GM19468 (cell line): ENCODE data around the gene ASIP.
"Not testable (repeated sequence)": the region's sequence is repeated elsewhere in the genome, so short reads cannot be mapped to it uniquely, and the experiment has no call there.

Experiments used
- ATAC-seq: cut with Tn5 transposase; IDR thresholded peaks from one replicate; pipeline ENCODE4 v1.9.1; 2021; ENCODE audit warnings: mild to moderate bottlenecking, moderate library complexity, moderate number of reproducible peaks; ENCODE audit not compliant: unreplicated experiment; ENCODE audit errors: extremely low read depth

Gene ASIP

GRCh38 chr20:34240693-34241615 lies at the start of gene ASIP:
Gene ASIP (plus strand): TSS chr20:34241423. CDS start chr20:34260375, 18,952 bp downstream.
- ATAC-seq: no peak

GRCh38 chr20:34193051-34193450 lies 48.2 kb upstream of the ASIP start:
- no peak for ATAC-seq

GRCh38 chr20:34199183-34199582 lies 42.0 kb upstream of the ASIP start:
- ATAC-seq: no peak

- no peak for ATAC-seq
Measured at GRCh38 chr20:34200023-34200422, 41.2 kb upstream of the ASIP start.

- no peak for ATAC-seq
Measured at GRCh38 chr20:34201531-34201930, 39.7 kb upstream of the ASIP start.

GRCh38 chr20:34205172-34205880 lies 35.9 kb upstream of the ASIP start:
- ATAC-seq: not testable (repeated sequence)

GRCh38 chr20:34209111-34209510 lies 32.1 kb upstream of the ASIP start:
- no peak for ATAC-seq

- no peak for ATAC-seq
Measured at GRCh38 chr20:34210271-34210670, 31.0 kb upstream of the ASIP start.

GRCh38 chr20:34211591-34211990 lies 29.6 kb upstream of the ASIP start:
- no peak for ATAC-seq

- no peak for ATAC-seq
Measured at GRCh38 chr20:34213213-34213612, 28.0 kb upstream of the ASIP start.

- ATAC-seq: no peak
Measured at GRCh38 chr20:34215711-34216381, 25.4 kb upstream of the ASIP start.

GRCh38 chr20:34216382-34216742 lies 24.9 kb upstream of the ASIP start:
- ATAC-seq: no peak

- ATAC-seq: no peak
Measured at GRCh38 chr20:34220561-34220960, 20.7 kb upstream of the ASIP start.

GRCh38 chr20:34222208-34222607 lies 19.0 kb upstream of the ASIP start:
- no peak for ATAC-seq

GRCh38 chr20:34224251-34224650 lies 17.0 kb upstream of the ASIP start:
- not testable (repeated sequence) for ATAC-seq

- ATAC-seq: no peak
Measured at GRCh38 chr20:34231634-34232033, 9.6 kb upstream of the ASIP start.

- no peak for ATAC-seq
Measured at GRCh38 chr20:34232494-34233087, 8.6 kb upstream of the ASIP start.

- ATAC-seq: no peak
Measured at GRCh38 chr20:34233687-34234086, 7.5 kb upstream of the ASIP start.

GRCh38 chr20:34235875-34236274 lies 5.3 kb upstream of the ASIP start:
- ATAC-seq: no peak

- no peak for ATAC-seq
Measured at GRCh38 chr20:34237942-34238341, 3.3 kb upstream of the ASIP start.
